ENCODE measurements around the gene XRCC6. TPM values are rescaled to one million over a fixed set of nuclear protein-coding genes. Genes with fewer than 3 reads are reported as not detected.
"Not testable (repeated sequence)": the region's sequence is repeated elsewhere in the genome, so short reads cannot be mapped to it uniquely, and the experiment has no call there.

The XRCC6 gene
- polyA plus RNA-seq, 2 donors = 75.5 to 168 TPM

DNA sequence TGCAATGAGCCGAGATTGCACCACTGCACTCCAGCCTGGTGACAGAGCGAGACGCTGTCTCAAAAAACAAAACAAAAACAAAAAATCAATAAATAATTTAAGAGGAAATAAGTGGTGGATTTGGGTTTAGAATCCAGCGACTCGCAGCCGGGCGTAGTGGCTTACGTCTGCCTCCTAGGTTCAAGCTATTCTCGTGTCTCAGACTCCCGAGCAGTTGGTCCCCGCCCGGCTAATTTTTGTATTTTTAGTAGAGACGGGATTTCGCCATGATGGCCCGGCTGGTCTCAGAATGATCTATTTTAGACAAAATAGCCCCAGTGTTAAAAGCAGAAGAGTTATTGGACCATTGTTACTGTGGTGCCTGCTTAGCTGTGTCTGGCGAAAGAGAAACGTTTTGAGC lies 37.8 kb downstream of the XRCC6 start:
- H3K4me3 ChIP-seq (ENCODE audit: low read depth in 1 of 2, low read length in 2 of 2) = no peak overlapping the region
- H3K27ac ChIP-seq (ENCODE audit: low read depth in 2 of 2, low read length in 1 of 2) = no peak overlapping the region
- H3K36me3 ChIP-seq (ENCODE audit: control insufficient read depth in 2 of 2, insufficient read depth in 2 of 2, low read length in 1 of 2) = peaks cover 21 to 40% of the 10 kb centered on the region in 2 donors
- no peaks in the 10 kb centered on the region for H3K4me1 ChIP-seq (ENCODE audit: control insufficient read depth in 2 of 2, insufficient read depth in 2 of 2, low read length in 1 of 2)
- H3K27me3 ChIP-seq (ENCODE audit: control insufficient read depth in 1 of 2, insufficient read depth in 2 of 2, low read length in 2 of 2) = no peaks in the 10 kb centered on the region
- no peaks in the 10 kb centered on the region for H3K9me3 ChIP-seq (ENCODE audit: control insufficient read depth in 2 of 2, insufficient read depth in 1 of 2, low read depth in 1 of 2, low read length in 1 of 2)
- 95 to 96% methylated on average over 17 of the region's 17 CpGs for WGBS, 2 donors

DNA sequence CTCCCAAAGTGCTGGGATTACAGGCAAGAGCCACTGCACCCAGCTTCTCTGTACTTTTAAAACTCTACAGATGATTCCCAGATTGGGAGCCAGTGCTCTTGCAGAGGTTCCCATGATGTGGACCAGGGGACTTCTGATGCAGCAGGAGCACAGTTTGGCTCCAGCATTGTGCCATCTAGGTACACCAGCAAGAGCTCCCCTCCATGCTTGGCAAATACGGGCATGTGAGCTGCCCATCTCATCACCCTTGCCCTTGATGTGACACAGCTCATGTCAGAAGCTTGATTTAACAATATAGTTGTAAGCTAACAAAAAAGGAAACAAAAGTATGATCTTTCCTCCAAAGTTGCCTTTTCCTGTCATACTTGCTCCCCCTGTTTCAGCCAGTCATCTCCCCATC lies 38.8 kb downstream of the XRCC6 start:
- Histone ChIP-seq H3K27ac (ENCODE audit: low read depth in 2 of 2, low read length in 1 of 2) (no peak overlapping the region), H3K4me3 (ENCODE audit: low read depth in 1 of 2, low read length in 2 of 2) (no peak overlapping the region), H3K4me1 (ENCODE audit: control insufficient read depth in 2 of 2, insufficient read depth in 2 of 2, low read length in 1 of 2) (no peaks in the 10 kb centered on the region), H3K27me3 (ENCODE audit: control insufficient read depth in 1 of 2, insufficient read depth in 2 of 2, low read length in 2 of 2) (no peaks in the 10 kb centered on the region), H3K36me3 (ENCODE audit: control insufficient read depth in 2 of 2, insufficient read depth in 2 of 2, low read length in 1 of 2) (peaks cover 15 to 34% of the 10 kb centered on the region in 2 donors), H3K9me3 (ENCODE audit: control insufficient read depth in 2 of 2, insufficient read depth in 1 of 2, low read depth in 1 of 2, low read length in 1 of 2) (no peaks in the 10 kb centered on the region)
- 89 to 94% methylated on average over 1 of the region's 1 CpG for WGBS, 2 donors

DNA sequence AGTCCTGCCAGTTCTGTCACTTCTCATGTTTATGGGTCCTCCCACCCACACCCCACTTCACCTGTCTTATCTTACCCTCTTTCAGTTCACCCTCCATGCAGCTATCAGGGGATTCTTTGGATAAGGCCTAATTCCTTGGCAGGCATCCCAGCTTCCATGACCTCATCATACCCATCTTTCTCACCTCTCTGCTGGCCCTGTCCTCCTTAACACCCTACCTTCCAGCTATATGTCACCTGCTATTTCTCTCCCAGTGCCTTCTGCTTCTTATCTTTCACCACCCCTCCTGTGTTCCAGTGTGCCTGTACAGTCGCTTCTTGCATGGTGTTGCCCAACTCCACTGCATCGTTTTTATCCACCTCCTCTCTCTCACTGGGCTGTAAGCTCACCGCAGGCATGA lies 39.3 kb downstream of the XRCC6 start:
- Histone ChIP-seq H3K9me3 (ENCODE audit: control insufficient read depth in 2 of 2, insufficient read depth in 1 of 2, low read depth in 1 of 2, low read length in 1 of 2) (no peaks in the 10 kb centered on the region), H3K27me3 (ENCODE audit: control insufficient read depth in 1 of 2, insufficient read depth in 2 of 2, low read length in 2 of 2) (no peaks in the 10 kb centered on the region), H3K27ac (ENCODE audit: low read depth in 2 of 2, low read length in 1 of 2) (peak overlapping the region in 1 of 2 donors; percentile 9), H3K4me1 (ENCODE audit: control insufficient read depth in 2 of 2, insufficient read depth in 2 of 2, low read length in 1 of 2) (no peaks in the 10 kb centered on the region), H3K36me3 (ENCODE audit: control insufficient read depth in 2 of 2, insufficient read depth in 2 of 2, low read length in 1 of 2) (peaks cover 15 to 34% of the 10 kb centered on the region in 2 donors), H3K4me3 (ENCODE audit: low read depth in 1 of 2, low read length in 2 of 2) (no peak overlapping the region)
- 86 to 88% methylated on average over 3 of the region's 3 CpGs for WGBS, 2 donors

DNA sequence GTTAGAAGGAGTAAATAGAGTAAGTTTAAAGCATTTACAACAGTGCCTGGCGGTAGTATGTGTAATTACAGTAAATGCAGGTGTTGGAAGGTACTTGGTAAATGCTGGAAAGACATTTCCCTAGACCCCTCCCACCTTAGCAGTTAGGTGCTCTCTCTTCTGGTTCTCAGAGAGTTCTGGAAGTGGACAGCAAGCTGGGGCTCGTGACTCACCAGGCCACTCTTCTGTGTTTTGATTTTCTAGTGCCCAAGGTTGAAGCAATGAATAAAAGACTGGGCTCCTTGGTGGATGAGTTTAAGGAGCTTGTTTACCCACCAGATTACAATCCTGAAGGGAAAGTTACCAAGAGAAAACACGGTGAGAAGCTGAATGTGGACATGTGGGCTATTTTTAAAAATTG lies 40.0 kb downstream of the XRCC6 start:
- Histone ChIP-seq H3K4me3 (ENCODE audit: low read depth in 1 of 2, low read length in 2 of 2) (no peak overlapping the region), H3K27ac (ENCODE audit: low read depth in 2 of 2, low read length in 1 of 2) (no peak overlapping the region), H3K27me3 (ENCODE audit: control insufficient read depth in 1 of 2, insufficient read depth in 2 of 2, low read length in 2 of 2) (no peaks in the 10 kb centered on the region), H3K9me3 (ENCODE audit: control insufficient read depth in 2 of 2, insufficient read depth in 1 of 2, low read depth in 1 of 2, low read length in 1 of 2) (no peaks in the 10 kb centered on the region), H3K4me1 (ENCODE audit: control insufficient read depth in 2 of 2, insufficient read depth in 2 of 2, low read length in 1 of 2) (no peaks in the 10 kb centered on the region), H3K36me3 (ENCODE audit: control insufficient read depth in 2 of 2, insufficient read depth in 2 of 2, low read length in 1 of 2) (peaks cover 15 to 31% of the 10 kb centered on the region in 2 donors)
- 89 to 91% methylated on average over 3 of the region's 3 CpGs for WGBS, 2 donors

DNA sequence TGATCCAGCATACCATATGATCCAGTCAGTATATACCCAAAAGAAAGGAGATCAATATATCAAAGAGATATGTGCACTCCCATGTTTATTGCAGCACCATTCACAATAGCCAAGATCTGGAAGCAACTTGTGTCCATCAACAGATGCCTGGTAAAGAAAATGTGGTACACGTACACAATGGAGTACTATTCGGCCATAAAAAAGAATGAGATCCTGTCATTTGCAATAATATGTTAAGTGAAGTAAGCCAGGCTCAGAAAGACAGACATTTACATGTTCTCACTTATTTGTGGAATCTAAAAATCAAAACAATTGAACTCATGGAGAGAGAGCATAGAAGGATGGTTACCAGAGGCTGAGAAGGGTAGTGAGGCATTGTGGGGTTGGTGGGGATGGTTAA lies 40.6 kb downstream of the XRCC6 start:
- no peak overlapping the region for H3K27ac ChIP-seq (ENCODE audit: low read depth in 2 of 2, low read length in 1 of 2)

DNA sequence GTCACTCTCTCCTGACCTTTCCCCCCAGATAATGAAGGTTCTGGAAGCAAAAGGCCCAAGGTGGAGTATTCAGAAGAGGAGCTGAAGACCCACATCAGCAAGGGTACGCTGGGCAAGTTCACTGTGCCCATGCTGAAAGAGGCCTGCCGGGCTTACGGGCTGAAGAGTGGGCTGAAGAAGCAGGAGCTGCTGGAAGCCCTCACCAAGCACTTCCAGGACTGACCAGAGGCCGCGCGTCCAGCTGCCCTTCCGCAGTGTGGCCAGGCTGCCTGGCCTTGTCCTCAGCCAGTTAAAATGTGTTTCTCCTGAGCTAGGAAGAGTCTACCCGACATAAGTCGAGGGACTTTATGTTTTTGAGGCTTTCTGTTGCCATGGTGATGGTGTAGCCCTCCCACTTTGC lies 42.5 kb downstream of the XRCC6 start:
- H3K4me3 ChIP-seq (ENCODE audit: low read depth in 1 of 2, low read length in 2 of 2); H3K4me1 ChIP-seq (ENCODE audit: control insufficient read depth in 2 of 2, insufficient read depth in 2 of 2, low read length in 1 of 2); H3K27ac ChIP-seq (ENCODE audit: low read depth in 2 of 2, low read length in 1 of 2); H3K27me3 ChIP-seq (ENCODE audit: control insufficient read depth in 1 of 2, insufficient read depth in 2 of 2, low read length in 2 of 2); H3K9me3 ChIP-seq (ENCODE audit: control insufficient read depth in 2 of 2, insufficient read depth in 1 of 2, low read depth in 1 of 2, low read length in 1 of 2): not testable (repeated sequence)
- 81 to 82% methylated on average over 9 of the region's 9 CpGs for WGBS, 2 donors
- peaks cover 6 to 22% of the 10 kb centered on the region in 2 donors for H3K36me3 ChIP-seq (ENCODE audit: control insufficient read depth in 2 of 2, insufficient read depth in 2 of 2, low read length in 1 of 2)

More for the DNA sequence above, 40.6 kb downstream of the XRCC6 start:
- 96 to 100% methylated on average over 2 of the region's 2 CpGs for WGBS, 2 donors
- Histone ChIP-seq H3K27me3 (ENCODE audit: control insufficient read depth in 1 of 2, insufficient read depth in 2 of 2, low read length in 2 of 2) (no peaks in the 10 kb centered on the region), H3K9me3 (ENCODE audit: control insufficient read depth in 2 of 2, insufficient read depth in 1 of 2, low read depth in 1 of 2, low read length in 1 of 2) (no peaks in the 10 kb centered on the region), H3K4me3 (ENCODE audit: low read depth in 1 of 2, low read length in 2 of 2) (no peak overlapping the region), H3K36me3 (ENCODE audit: control insufficient read depth in 2 of 2, insufficient read depth in 2 of 2, low read length in 1 of 2) (peaks cover 11 to 31% of the 10 kb centered on the region in 2 donors), H3K4me1 (ENCODE audit: control insufficient read depth in 2 of 2, insufficient read depth in 2 of 2, low read length in 1 of 2) (no peaks in the 10 kb centered on the region)

DNA sequence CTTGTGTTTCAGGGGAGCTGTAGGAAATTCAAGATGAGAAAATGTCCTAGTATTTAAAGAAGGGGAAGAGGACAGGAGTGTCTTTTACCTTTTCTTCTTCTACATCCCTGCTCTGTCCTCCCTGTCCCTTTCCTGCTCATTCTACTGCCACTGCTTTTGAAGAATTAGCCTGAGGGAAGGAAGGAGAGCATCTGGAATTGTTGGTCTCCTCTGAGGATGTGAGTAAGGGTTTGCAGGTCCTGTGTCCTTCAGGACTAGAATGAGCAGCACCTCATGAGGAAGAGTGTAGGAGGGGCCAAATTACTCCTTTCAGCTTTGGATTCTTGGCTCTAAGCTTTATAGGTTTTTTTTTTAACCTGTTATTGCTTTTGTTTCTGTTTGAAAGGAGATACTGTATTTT lies 43.4 kb downstream of the XRCC6 start:
- Histone ChIP-seq H3K4me3 (ENCODE audit: low read depth in 1 of 2, low read length in 2 of 2) (no peak overlapping the region), H3K27ac (ENCODE audit: low read depth in 2 of 2, low read length in 1 of 2) (no peak overlapping the region), H3K4me1 (ENCODE audit: control insufficient read depth in 2 of 2, insufficient read depth in 2 of 2, low read length in 1 of 2) (no peaks in the 10 kb centered on the region), H3K27me3 (ENCODE audit: control insufficient read depth in 1 of 2, insufficient read depth in 2 of 2, low read length in 2 of 2) (no peaks in the 10 kb centered on the region), H3K36me3 (ENCODE audit: control insufficient read depth in 2 of 2, insufficient read depth in 2 of 2, low read length in 1 of 2) (peaks cover 6 to 20% of the 10 kb centered on the region in 2 donors), H3K9me3 (ENCODE audit: control insufficient read depth in 2 of 2, insufficient read depth in 1 of 2, low read depth in 1 of 2, low read length in 1 of 2) (no peaks in the 10 kb centered on the region)

DNA sequence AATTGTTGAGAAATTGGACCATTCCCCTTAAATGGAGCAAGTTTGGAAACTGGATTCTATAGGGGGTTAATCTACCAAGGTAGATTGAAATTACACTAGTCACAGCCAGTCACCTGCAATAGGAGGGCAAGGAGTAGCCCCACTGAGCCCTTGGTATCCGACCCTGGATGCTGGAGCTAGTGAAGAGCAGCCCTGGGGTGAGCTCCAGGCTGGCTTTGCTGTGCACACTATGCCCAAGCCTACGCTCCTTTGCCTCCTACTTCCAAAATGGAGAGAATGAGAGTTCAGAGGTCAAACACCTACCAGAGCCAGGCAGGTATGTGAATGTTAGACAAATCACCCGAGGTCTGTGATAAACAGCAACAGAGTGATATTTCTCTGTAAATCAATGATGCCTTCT lies 43.9 kb downstream of the XRCC6 start:
- 81 to 86% methylated on average over 3 of the region's 3 CpGs for WGBS, 2 donors
- Histone ChIP-seq H3K4me3 (ENCODE audit: low read depth in 1 of 2, low read length in 2 of 2) (no peak overlapping the region), H3K27ac (ENCODE audit: low read depth in 2 of 2, low read length in 1 of 2) (no peak overlapping the region), H3K9me3 (ENCODE audit: control insufficient read depth in 2 of 2, insufficient read depth in 1 of 2, low read depth in 1 of 2, low read length in 1 of 2) (no peaks in the 10 kb centered on the region), H3K4me1 (ENCODE audit: control insufficient read depth in 2 of 2, insufficient read depth in 2 of 2, low read length in 1 of 2) (no peaks in the 10 kb centered on the region), H3K27me3 (ENCODE audit: control insufficient read depth in 1 of 2, insufficient read depth in 2 of 2, low read length in 2 of 2) (no peaks in the 10 kb centered on the region), H3K36me3 (ENCODE audit: control insufficient read depth in 2 of 2, insufficient read depth in 2 of 2, low read length in 1 of 2) (peaks cover 6 to 16% of the 10 kb centered on the region in 2 donors)

DNA sequence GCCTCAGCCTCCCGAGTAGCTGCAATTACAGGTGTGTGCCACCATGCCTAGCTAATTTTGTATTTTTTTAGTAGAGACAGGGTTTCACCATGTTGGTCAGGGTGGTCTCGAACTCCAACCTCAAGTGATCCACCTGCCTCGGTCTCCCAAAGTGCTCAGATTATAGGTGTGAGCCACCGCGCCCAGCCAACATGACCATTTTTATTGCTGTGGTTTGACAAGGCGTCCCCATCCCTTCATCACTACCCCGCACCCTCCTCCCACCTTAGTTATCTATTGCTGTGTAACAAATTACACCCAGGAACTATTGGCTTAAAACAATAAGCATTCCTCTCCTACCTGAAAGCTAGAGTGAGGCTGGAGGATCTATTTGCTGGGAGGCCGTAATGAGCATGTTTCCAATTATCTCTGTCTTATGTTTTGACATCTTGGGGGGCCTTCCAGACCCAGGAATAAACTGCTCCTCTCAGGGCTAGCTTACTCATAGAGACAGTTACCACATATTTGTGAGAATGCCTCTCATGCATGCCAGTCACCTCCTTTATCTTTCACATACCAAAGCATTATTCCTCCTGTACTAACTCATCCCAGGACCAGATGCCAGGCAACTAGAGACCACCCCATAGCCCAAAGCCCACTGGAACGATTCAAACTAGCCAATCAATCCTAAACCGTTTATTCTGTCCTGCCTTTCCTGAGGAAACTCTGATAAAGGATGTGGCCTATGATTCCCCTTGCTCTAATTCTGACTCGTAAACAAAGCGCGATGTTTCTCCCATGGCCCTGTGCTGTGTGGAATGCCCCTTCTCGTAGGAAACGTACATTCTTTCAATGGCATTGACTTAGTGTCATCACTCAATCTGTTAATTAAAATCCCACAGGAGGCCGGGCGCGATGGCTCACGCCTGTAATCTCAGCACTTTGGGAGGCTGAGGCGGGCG lies 48.1 kb downstream of the XRCC6 start:
- no peak overlapping the region for H3K27ac ChIP-seq (ENCODE audit: low read depth in 2 of 2, low read length in 1 of 2)
- H3K4me1 ChIP-seq (ENCODE audit: control insufficient read depth in 2 of 2, insufficient read depth in 2 of 2, low read length in 1 of 2) = no peaks in the 10 kb centered on the region
- no peaks in the 10 kb centered on the region for H3K27me3 ChIP-seq (ENCODE audit: control insufficient read depth in 1 of 2, insufficient read depth in 2 of 2, low read length in 2 of 2)
- no peak overlapping the region for H3K4me3 ChIP-seq (ENCODE audit: low read depth in 1 of 2, low read length in 2 of 2)
- peaks cover 0 to 3% of the 10 kb centered on the region in 2 donors for H3K36me3 ChIP-seq (ENCODE audit: control insufficient read depth in 2 of 2, insufficient read depth in 2 of 2, low read length in 1 of 2)
- 86% methylated on average over 21 of the region's 21 CpGs for WGBS, 2 donors
- H3K9me3 ChIP-seq (ENCODE audit: control insufficient read depth in 2 of 2, insufficient read depth in 1 of 2, low read depth in 1 of 2, low read length in 1 of 2) = no peaks in the 10 kb centered on the region

DNA sequence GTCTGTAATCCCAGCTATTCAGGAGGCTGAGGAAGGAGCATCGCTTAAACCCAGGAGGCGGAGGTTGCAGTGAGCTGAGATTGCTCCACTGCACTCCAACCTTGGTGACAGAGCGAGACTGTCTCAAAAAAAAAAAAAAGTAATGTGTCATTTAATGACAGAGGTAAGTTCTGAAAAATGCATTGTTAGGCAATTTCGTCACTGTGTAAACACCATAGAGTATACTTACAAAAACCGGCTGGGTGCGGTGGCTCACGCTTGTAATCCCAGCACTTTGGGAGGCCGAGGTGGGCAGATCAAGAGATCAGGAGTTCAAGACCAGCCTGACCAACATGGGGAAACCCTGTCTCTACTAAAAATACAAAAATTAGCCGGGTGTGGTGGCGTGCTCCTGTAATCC lies 51.0 kb downstream of the XRCC6 start:
- WGBS, 2 donors = 69 to 77% methylated on average over 10 of the region's 10 CpGs
- peak overlapping the region in 1 of 2 donors; percentile 53 for H3K27ac ChIP-seq (ENCODE audit: low read depth in 2 of 2, low read length in 1 of 2)

More for the DNA sequence above, 51.0 kb downstream of the XRCC6 start:
- H3K27me3 ChIP-seq (ENCODE audit: control insufficient read depth in 1 of 2, insufficient read depth in 2 of 2, low read length in 2 of 2); H3K4me3 ChIP-seq (ENCODE audit: low read depth in 1 of 2, low read length in 2 of 2); H3K4me1 ChIP-seq (ENCODE audit: control insufficient read depth in 2 of 2, insufficient read depth in 2 of 2, low read length in 1 of 2); H3K9me3 ChIP-seq (ENCODE audit: control insufficient read depth in 2 of 2, insufficient read depth in 1 of 2, low read depth in 1 of 2, low read length in 1 of 2); H3K36me3 ChIP-seq (ENCODE audit: control insufficient read depth in 2 of 2, insufficient read depth in 2 of 2, low read length in 1 of 2): not testable (repeated sequence)

Data from esophagus (tissue), 2 donors.